KMS-11 (cell line): ENCODE measurements around the gene GATA3.

Source experiments
- H2AFZ ChIP-seq: fragments of 200-600 bp; sonication (generic); 2 replicates; pipeline ENCODE4 v1.6.1; 2016; ENCODE audit warnings: antibody characterized with exemption, mixed run types, low read depth
- H3K27ac ChIP-seq: fragments of 200-600 bp; sonication (generic); 2 replicates; pipeline ENCODE4 v1.6.1; 2016; ENCODE audit warnings: mild to moderate bottlenecking, mixed run types
- H3K27me3 ChIP-seq: fragments of 200-600 bp; sonication (generic); 2 replicates; pipeline ENCODE4 v1.6.1; 2017; ENCODE audit warnings: mild to moderate bottlenecking, low read depth, mixed run types, moderate library complexity; ENCODE audit not compliant: insufficient read depth
- H3K36me3 ChIP-seq: fragments of 200-600 bp; sonication (generic); 2 replicates; pipeline ENCODE4 v1.6.1; 2017; ENCODE audit warnings: mild to moderate bottlenecking, mixed run types; ENCODE audit not compliant: insufficient read depth
- H3K4me1 ChIP-seq: fragments of 200-600 bp; sonication (generic); 2 replicates; pipeline ENCODE4 v1.6.1; 2016; ENCODE audit warnings: mild to moderate bottlenecking, low read depth, mixed run types; ENCODE audit not compliant: poor library complexity, severe bottlenecking
- H3K4me2 ChIP-seq: fragments of 200-600 bp; sonication (generic); 2 replicates; pipeline ENCODE4 v1.7.0; 2016; ENCODE audit warnings: mild to moderate bottlenecking, mixed run types
- H3K4me3 ChIP-seq: fragments of 200-600 bp; sonication (generic); IDR thresholded peaks from 2 replicates; pipeline ENCODE4 v1.6.1; 2017; ENCODE audit warnings: low read depth, low read length, mixed read lengths; ENCODE audit not compliant: insufficient read depth
- H3K79me2 ChIP-seq: fragments of 200-600 bp; sonication (generic); 2 replicates; pipeline ENCODE4 v1.6.1; 2016; ENCODE audit warnings: low read depth, mixed run types; ENCODE audit not compliant: insufficient read depth
- H3K9ac ChIP-seq: fragments of 200-600 bp; sonication (generic); 2 replicates; pipeline ENCODE4 v1.6.1; 2016; ENCODE audit warnings: mild to moderate bottlenecking, mixed run types
- H4K20me1 ChIP-seq: fragments of 200-600 bp; sonication (generic); 2 replicates; pipeline ENCODE4 v1.6.1; 2016; ENCODE audit warnings: mild to moderate bottlenecking, mixed run types; ENCODE audit not compliant: insufficient read depth
- CTCF ChIP-seq: fragments of 200-600 bp; sonication (generic); conservative IDR thresholded peaks from 2 replicates; pipeline ENCODE4 v1.6.1; 2017; ENCODE audit warnings: low read depth, mild to moderate bottlenecking, antibody characterized with exemption, low read length, moderate library complexity, mixed read lengths

GATA3 gene

GRCh38 chr10:8034466-8035005, 20.0 kb upstream of the GATA3 start:
- Histone ChIP-seq H3K79me2 (no peaks in the 10 kb centered on the region), H3K9ac (no peak overlapping the region), H3K27me3 (no peaks in the 10 kb centered on the region), H4K20me1 (no peaks in the 10 kb centered on the region), H3K27ac (no peak overlapping the region), H3K36me3 (no peaks in the 10 kb centered on the region), H2AFZ (no peak overlapping the region), H3K4me1 (no peaks in the 10 kb centered on the region), H3K4me3 (no peak overlapping the region), H3K4me2 (no peak overlapping the region)
- no peak for TF ChIP-seq CTCF

DNA sequence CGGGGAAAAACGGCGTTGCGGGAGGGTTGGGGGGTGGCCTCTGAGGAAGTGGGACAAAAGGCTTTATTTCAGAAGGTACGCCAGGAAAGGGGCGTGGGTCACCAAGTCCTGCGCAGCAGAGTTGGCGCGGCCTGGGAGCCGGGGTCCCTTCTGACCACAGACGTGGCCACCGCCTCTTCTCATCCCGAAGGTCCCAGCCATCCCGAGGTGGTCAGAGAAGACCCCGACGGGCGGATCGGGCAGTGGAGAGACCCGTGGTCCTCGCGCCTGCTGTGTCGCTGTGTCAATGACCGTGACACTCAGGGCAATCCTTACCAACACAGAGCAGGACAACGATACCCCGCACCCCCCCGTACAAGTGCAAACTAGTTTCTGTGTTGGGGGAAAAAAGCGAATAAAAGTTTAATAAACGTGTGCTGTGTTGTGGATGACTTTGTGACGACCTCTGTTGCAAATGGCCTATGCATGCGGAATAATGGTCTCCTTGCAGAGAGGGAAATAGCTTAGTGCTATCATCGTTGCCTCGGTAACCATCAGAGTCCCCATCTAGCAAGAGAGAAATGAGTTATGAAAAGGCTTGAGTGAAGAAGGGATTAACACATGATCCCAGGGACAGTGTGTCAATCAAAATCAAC, 19.4 kb upstream of the GATA3 start:
- Histone ChIP-seq H3K4me1 (no peaks in the 10 kb centered on the region), H4K20me1 (no peaks in the 10 kb centered on the region), H3K4me3 (no peak overlapping the region), H2AFZ (no peak overlapping the region), H3K9ac (no peak overlapping the region), H3K27ac (no peak overlapping the region), H3K36me3 (no peaks in the 10 kb centered on the region), H3K4me2 (no peak overlapping the region), H3K79me2 (no peaks in the 10 kb centered on the region), H3K27me3 (no peaks in the 10 kb centered on the region)
- TF ChIP-seq CTCF: no peak

DNA sequence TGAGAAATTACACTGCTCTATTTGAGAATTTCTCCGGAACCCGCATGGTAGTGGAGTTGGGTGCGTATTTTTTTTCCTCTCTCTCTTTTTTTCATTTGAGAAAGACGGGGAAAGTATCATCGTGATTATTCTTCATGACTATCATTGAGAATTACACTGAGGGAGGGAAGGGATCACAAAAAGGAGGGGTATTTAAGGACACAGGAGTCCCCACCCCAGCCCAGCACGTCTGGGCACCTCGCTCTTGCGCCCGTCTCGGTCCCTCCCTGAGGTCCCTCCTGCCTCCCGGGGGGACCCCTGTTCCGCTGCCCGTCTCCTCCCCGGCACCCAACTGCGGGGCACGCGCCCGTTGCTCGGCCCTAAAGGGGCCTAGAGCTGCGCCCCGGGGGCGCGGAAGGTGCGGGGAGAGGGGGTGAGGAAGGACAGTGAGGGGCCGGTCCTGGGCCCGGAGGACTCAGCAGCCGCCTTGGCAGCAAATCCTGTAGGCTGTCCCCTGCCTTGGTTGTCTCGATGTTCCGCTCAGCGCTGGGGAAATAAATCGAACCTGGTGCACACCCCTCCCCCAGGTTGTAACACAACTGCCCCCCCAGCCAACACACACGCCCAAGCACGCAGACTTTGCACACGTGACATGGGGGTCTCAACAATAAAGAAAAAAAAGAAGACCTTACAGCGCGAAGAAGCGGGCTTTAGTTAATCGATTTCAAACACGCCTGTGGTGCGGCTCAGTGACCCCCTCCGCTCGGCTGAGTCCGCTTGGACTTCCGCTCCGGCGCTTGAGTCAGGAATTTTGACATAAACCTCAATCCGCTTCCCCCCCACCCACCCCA, 18.6 kb upstream of the GATA3 start:
- Histone ChIP-seq H3K9ac (no peak overlapping the region), H3K4me3 (no peak overlapping the region), H3K4me2 (no peak overlapping the region)

More for the DNA sequence above, 18.6 kb upstream of the GATA3 start:
- Histone ChIP-seq H2AFZ (no peak overlapping the region), H3K27me3 (no peaks in the 10 kb centered on the region), H3K79me2 (no peaks in the 10 kb centered on the region), H4K20me1 (no peaks in the 10 kb centered on the region), H3K36me3 (no peaks in the 10 kb centered on the region), H3K4me1 (no peaks in the 10 kb centered on the region), H3K27ac (no peak overlapping the region)
- no peak for TF ChIP-seq CTCF
